Subcutaneous abdominal adipose tissue (tissue), 5 donors: Measurements from ENCODE around the gene VPS35L.

Source experiments
- H3K27ac ChIP-seq: one replicate; pipeline ENCODE4 v1.7.0; 2013; ENCODE audit warnings: low read depth, mild to moderate bottlenecking, inconsistent platforms, low read length, moderate library complexity
- H3K27me3 ChIP-seq, 5 donors: one replicate each; pipeline ENCODE4 v1.7.0; 2013; ENCODE audit warnings: low read length in 5 of 5, inconsistent platforms in 1 of 5; ENCODE audit not compliant: control insufficient read depth in 5 of 5, insufficient read depth in 4 of 5
- H3K36me3 ChIP-seq, 5 donors: one replicate each; pipeline ENCODE4 v1.7.0; 2013; ENCODE audit warnings: low read length in 5 of 5; ENCODE audit not compliant: control insufficient read depth in 5 of 5, insufficient read depth in 5 of 5
- H3K4me1 ChIP-seq, 5 donors: one replicate each; pipeline ENCODE4 v1.7.0; 2013; ENCODE audit warnings: low read length in 5 of 5, mild to moderate bottlenecking in 3 of 5, moderate library complexity in 1 of 5; ENCODE audit not compliant: control insufficient read depth in 5 of 5, insufficient read depth in 5 of 5
- H3K4me3 ChIP-seq, 5 donors: one replicate each; pipeline ENCODE4 v1.7.0; 2013; ENCODE audit warnings: low read length in 5 of 5, low read depth in 1 of 5
- H3K9ac ChIP-seq, 5 donors: one replicate each; pipeline ENCODE4 v1.7.0; 2013; ENCODE audit warnings: low read length in 5 of 5, mild to moderate bottlenecking in 4 of 5, moderate library complexity in 3 of 5
- H3K9me3 ChIP-seq, 5 donors: one replicate each; pipeline ENCODE4 v1.7.0; 2013; ENCODE audit warnings: low read length in 5 of 5; ENCODE audit not compliant: control insufficient read depth in 5 of 5
- donor health status: healthy.
- donor health status: healthy.
- donor health status: healthy.
- donor health status: healthy.
- donor health status: healthy.

The VPS35L gene

DNA sequence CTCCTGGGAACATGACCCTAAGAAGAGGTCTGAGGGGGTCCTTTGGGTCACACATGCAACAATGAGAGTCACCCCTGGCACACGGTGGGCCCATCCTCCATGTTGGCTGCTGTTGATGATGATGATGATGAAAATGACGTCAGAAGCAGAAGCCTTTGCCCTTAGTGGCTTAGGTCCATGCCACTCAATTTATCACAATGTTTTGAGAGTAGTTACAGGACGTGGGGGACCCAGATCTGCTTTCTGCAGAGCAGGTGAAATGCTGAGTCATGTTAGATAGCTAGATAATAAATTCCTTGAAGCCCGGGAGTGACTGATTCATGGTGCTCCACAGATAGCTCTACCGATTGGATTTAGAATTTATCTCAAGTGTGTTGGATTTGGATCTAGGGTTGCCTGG, 53.9 kb downstream of the VPS35L start:
- Histone ChIP-seq H3K27ac (no peak overlapping the region), H3K9me3 (no peaks in the 10 kb centered on the region), H3K4me1 (no peaks in the 10 kb centered on the region), H3K4me3 (no peak overlapping the region), H3K9ac (no peak overlapping the region), H3K36me3 (peaks cover 23 to 72% (median 50%) of the 10 kb centered on the region in 5 donors), H3K27me3 (no peaks in the 10 kb centered on the region)

DNA sequence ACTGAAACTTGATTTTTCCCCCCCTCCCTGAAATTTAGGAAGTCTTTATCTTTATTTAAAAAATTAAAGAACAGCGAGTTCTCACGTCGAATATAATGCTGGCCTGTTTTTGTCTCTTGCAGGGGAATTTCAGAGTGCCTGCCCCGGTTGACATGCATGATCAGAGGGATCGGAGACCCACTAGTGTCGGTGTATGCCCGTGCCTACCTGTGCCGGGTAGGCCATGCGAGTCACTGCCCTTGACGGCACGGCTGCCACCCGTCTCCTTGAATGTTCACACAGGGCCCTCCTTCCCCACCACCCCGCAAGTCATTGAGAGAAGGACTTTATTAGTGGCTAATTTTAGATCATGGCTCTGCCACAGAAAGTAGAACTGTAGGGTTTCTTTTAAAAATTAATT, 54.7 kb downstream of the VPS35L start:
- no peaks in the 10 kb centered on the region for H3K27me3 ChIP-seq
- H3K36me3 ChIP-seq = peaks cover 20 to 80% (median 50%) of the 10 kb centered on the region in 5 donors
- H3K27ac ChIP-seq = no peak overlapping the region
- H3K9me3 ChIP-seq = no peaks in the 10 kb centered on the region
- H3K4me3 ChIP-seq = no peak overlapping the region
- H3K9ac ChIP-seq = no peak overlapping the region
- no peaks in the 10 kb centered on the region for H3K4me1 ChIP-seq

DNA sequence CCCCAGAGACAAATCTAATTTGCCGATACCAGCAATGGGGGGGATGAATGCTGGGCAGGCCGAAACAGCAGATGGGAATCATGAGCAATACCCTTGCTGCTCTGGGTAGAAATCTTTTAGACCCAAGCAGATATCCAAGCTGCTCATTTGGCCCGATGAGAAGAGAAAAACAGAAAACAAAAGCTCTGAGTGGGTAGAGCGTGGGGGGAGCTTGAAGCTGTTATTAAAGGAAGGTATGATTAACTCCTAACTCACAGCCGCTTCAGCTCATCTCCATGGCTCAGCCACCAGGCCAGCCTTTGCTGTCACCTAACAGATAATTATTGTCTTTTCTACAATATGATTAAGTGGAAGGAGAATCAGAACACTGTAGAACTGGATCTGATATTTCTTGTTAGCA, 58.3 kb downstream of the VPS35L start:
- Histone ChIP-seq H3K9ac (no peak overlapping the region), H3K27ac (no peak overlapping the region), H3K4me3 (no peak overlapping the region), H3K27me3 (no peaks in the 10 kb centered on the region), H3K36me3 (peaks cover 17 to 84% (median 54%) of the 10 kb centered on the region in 5 donors), H3K4me1 (no peaks in the 10 kb centered on the region), H3K9me3 (no peaks in the 10 kb centered on the region)

DNA sequence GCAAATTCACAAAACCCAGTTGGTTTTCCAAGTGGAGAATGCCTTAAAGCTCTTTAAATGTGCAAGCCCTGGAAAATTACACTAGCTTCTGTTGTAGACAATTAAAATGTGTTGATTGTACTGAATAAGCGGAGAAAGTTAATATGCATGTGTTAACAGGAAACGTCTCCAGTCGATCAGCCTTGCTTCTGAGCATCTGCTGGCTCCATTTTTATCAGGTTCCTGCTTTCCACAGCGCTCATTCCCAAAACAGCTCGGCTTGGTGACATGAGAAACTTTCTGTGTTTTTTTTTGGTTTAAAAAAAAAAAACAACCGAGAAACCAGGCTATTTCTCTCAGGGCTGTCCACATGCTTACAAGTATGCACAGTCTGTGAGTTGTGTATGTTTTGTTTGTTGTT, 60.7 kb downstream of the VPS35L start:
- no peaks in the 10 kb centered on the region for H3K4me1 ChIP-seq
- H3K27me3 ChIP-seq = no peaks in the 10 kb centered on the region
- no peak overlapping the region for H3K27ac ChIP-seq
- no peaks in the 10 kb centered on the region for H3K9me3 ChIP-seq
- H3K36me3 ChIP-seq = peaks cover 13 to 70% (median 38%) of the 10 kb centered on the region in 5 donors
- no peak overlapping the region for H3K4me3 ChIP-seq
- no peak overlapping the region for H3K9ac ChIP-seq

DNA sequence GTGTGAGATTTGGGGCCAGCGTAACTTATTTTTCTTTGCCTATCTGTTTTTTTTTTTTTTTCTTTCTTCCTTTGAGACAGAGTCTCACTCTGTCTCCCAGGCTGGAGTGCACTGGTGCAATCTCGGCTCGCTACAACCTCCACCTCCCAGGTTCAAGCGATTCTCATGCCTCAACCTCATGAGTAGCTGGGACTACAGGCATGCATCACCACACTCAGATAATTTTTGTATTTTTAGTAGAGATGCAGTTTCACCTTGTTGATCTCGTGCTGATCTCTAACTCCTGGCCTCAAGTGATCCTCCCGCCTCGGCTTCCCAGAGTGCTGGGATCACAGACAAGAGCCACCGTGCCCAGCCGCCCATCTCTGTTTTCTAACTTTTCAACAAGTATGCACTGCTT, 63.4 kb downstream of the VPS35L start:
- Histone ChIP-seq H3K4me1 (no peaks in the 10 kb centered on the region), H3K27me3 (no peaks in the 10 kb centered on the region), H3K4me3 (no peak overlapping the region), H3K9ac (no peak overlapping the region), H3K36me3 (peaks cover 13 to 61% (median 34%) of the 10 kb centered on the region in 5 donors), H3K27ac (no peak overlapping the region), H3K9me3 (no peaks in the 10 kb centered on the region)

DNA sequence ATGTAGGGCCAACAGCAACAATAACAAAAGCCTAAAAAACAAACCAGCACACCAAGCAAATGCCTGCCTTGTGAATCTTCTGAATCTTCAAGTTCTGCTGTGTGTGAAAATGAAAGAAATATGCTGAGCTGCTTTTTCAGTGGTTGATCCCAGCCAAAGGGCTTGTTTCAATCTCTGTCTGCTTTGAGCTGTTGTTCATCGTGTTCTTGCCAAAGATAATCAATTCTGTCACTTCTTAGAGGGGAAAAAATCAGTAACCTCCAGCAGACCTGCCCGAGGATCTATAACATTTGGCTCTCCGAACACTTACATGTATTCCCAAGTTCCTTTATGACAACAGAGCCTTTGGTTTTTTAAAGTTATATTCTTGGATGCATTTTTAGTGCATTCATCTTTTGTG, 65.9 kb downstream of the VPS35L start:
- Histone ChIP-seq H3K4me3 (no peak overlapping the region), H3K27ac (no peak overlapping the region), H3K36me3 (peaks cover 13 to 65% (median 45%) of the 10 kb centered on the region in 5 donors), H3K9me3 (no peaks in the 10 kb centered on the region), H3K9ac (no peak overlapping the region), H3K27me3 (no peaks in the 10 kb centered on the region), H3K4me1 (no peaks in the 10 kb centered on the region)

DNA sequence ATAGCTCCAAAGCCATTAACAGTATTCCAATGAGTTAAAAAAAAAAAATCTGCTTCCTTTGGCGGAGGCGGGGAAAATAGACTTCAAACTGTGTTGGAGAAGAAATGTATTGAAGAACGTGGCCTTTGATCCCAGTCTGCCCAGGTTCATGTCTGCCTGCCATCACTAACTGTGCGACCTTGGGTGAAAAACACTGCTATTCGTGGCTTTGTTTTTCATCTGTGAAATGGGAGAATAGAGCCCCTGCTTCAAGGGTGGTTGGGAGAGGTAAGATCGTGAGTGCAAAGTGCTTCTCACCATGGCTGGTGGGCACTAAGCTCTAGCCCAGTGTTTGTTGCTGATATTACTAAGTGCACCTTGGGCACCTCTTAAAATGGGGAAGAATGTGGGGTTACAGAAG, 69.5 kb downstream of the VPS35L start:
- Histone ChIP-seq H3K4me3 (no peak overlapping the region), H3K4me1 (no peaks in the 10 kb centered on the region), H3K27me3 (no peaks in the 10 kb centered on the region), H3K9me3 (no peaks in the 10 kb centered on the region), H3K36me3 (peaks cover 18 to 55% (median 33%) of the 10 kb centered on the region in 5 donors), H3K27ac (no peak overlapping the region), H3K9ac (no peak overlapping the region)

DNA sequence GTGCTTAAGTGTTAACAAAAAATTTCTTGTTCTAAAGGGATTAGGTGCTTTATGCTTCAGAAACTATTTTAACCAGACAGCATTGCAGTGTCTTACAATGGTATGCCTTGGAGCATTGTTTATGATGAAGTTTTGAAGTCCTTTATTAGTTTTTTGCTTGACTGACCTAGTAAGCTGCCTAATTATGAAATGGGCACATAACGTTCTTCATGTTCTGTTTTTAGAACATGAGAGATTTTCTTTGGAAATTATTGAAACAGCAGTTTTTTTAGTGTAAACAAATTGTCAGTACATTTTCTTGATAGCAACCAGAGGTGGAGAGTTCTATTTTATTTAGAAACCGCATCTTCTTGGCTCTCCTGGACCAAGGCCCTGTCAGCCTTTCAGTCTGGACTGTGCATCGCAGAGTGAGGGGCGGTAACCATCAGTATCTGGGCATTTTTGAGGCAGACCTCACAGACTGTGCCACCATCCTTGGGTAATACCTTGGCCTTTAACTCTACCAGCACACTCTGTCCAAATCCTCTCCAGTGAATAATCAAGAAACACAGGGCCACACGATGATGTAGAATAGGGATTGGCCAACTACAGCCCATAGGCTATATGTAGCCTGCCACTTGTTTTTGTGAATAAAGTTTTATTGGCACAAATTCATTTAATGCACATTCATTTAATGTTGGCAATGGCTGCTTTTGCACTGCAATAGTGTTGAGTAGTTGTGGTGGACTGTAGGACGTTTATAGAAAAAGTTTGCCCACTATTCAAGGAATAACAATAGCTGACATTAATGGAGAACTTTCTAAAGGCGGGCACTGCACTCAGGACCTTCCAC, 81.1 kb downstream of the VPS35L start:
- Histone ChIP-seq H3K36me3 (peaks cover 44 to 83% (median 60%) of the 10 kb centered on the region in 5 donors), H3K27ac (no peak overlapping the region), H3K9ac (no peak overlapping the region), H3K9me3 (no peaks in the 10 kb centered on the region), H3K4me3 (no peak overlapping the region), H3K27me3 (no peaks in the 10 kb centered on the region), H3K4me1 (no peaks in the 10 kb centered on the region)

DNA sequence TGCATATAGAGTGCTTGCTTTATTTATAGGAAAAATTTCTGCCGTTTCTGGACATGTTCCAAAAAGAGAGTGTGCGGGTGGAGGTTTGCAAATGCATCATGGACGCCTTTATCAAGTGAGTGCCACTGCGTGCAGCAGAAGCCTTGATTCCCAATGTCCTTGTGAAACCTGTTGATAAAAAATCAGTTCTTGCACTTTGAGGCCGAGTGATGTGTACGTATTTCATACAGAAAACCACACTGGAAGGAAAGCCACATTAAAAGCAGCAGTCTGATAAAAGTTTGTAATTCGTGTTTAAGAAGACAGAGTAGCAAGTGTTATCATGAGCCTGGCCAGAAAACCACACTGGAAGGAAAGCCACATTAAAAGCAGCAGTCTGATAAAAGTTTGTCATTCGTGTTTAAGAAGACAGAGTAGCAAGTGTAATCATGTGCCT, 84.5 kb downstream of the VPS35L start:
- no peak overlapping the region for H3K4me3 ChIP-seq
- no peaks in the 10 kb centered on the region for H3K27me3 ChIP-seq
- H3K4me1 ChIP-seq = peaks cover 0 to 6% (median 5%) of the 10 kb centered on the region in 5 donors
- H3K36me3 ChIP-seq = peaks cover 38 to 68% (median 46%) of the 10 kb centered on the region in 5 donors
- H3K9ac ChIP-seq = no peak overlapping the region
- no peak overlapping the region for H3K27ac ChIP-seq
- H3K9me3 ChIP-seq = no peaks in the 10 kb centered on the region

DNA sequence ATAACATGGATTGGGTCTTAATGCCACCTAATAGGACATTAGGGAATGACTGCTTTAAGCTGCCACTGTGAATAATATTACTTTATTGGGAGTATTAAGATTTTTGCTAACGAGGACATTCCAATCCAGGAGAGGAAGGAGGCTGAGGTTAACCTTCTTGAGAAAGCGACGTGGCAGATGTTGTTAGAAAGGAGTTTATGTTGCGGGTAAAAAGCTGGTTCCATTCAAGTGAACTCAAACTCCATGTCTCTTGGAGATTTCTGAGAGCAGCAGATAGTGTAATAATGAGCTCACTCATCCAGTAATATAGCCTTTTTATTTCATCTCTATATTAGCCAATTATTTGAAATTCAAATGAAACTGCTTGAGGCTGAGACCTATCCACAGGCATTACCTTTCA, 87.0 kb downstream of the VPS35L start:
- H3K27me3 ChIP-seq = no peaks in the 10 kb centered on the region
- H3K27ac ChIP-seq = no peak overlapping the region
- H3K9me3 ChIP-seq = no peaks in the 10 kb centered on the region
- no peak overlapping the region for H3K4me3 ChIP-seq
- peaks cover 28 to 50% (median 35%) of the 10 kb centered on the region in 5 donors for H3K36me3 ChIP-seq
- peaks cover 0 to 11% (median 7%) of the 10 kb centered on the region in 5 donors for H3K4me1 ChIP-seq
- H3K9ac ChIP-seq = no peak overlapping the region
